GM12878 (cell line): Measurements from ENCODE around the gene GPSM3. TPM values are rescaled to one million over a fixed set of nuclear protein-coding genes. Genes with fewer than 3 reads are reported as not detected.

ENCODE experiments used
- BACH1 ChIP-seq: fragments of 450-650 bp; IDR thresholded peaks from 2 replicates; pipeline ENCODE4 v1.6.1; 2017; ENCODE audit warnings: mild to moderate bottlenecking, borderline replicate concordance
- BRCA1 ChIP-seq: IDR thresholded peaks from 2 replicates; pipeline ENCODE4 v1.6.1; 2011; ENCODE audit warnings: low read depth, low read length, improper control_type of control experiment
- CHD2 ChIP-seq: IDR thresholded peaks from 2 replicates; pipeline ENCODE4 v1.6.1; 2011; ENCODE audit warnings: low read depth, low read length, improper control_type of control experiment, borderline replicate concordance
- ETV6 ChIP-seq, 2 experiments: fragments of 450-650 bp in 1 of 2; IDR thresholded peaks in 1 of 2; conservative IDR thresholded peaks in 1 of 2; 2 replicates each; pipeline ENCODE4 v1.6.1; 2014; ENCODE audit warnings: antibody characterized with exemption in 1 of 2, borderline replicate concordance in 1 of 2, low read depth in 1 of 2, mild to moderate bottlenecking in 1 of 2, moderate library complexity in 1 of 2
- HDAC6 ChIP-seq: fragments of 200-600 bp; sonication (generic); IDR thresholded peaks from one replicate; pipeline ENCODE4 v1.8.0; 2017; ENCODE audit warnings: antibody characterized with exemption; ENCODE audit not compliant: unreplicated experiment
- JUNB ChIP-seq: IDR thresholded peaks from 2 replicates; pipeline ENCODE4 v1.6.1; 2016; ENCODE audit warnings: antibody characterized with exemption, mild to moderate bottlenecking
- KLF5 ChIP-seq: fragments of 450-650 bp; IDR thresholded peaks from 2 replicates; pipeline ENCODE4 v1.6.1; 2014; ENCODE audit warnings: mild to moderate bottlenecking; ENCODE audit not compliant: partially characterized antibody
- NBN ChIP-seq: fragments of 450-650 bp; IDR thresholded peaks from 2 replicates; pipeline ENCODE4 v1.6.1; 2016
- NFIC ChIP-seq: IDR thresholded peaks from 2 replicates; pipeline ENCODE4 v1.6.1; 2012; ENCODE audit warnings: low read depth, mild to moderate bottlenecking, inconsistent platforms, low read length, moderate library complexity
- NR2C2 ChIP-seq: IDR thresholded peaks from 2 replicates; pipeline ENCODE4 v1.6.1; 2011; ENCODE audit warnings: borderline replicate concordance, low read depth; ENCODE audit not compliant: control insufficient read depth, insufficient read length
- POLR2AphosphoS2 ChIP-seq: IDR thresholded peaks from 2 replicates; pipeline ENCODE4 v1.6.1; 2011; ENCODE audit warnings: low read depth, mild to moderate bottlenecking, low read length, improper control_type of control experiment, moderate library complexity
- RBBP5 ChIP-seq: fragments of 200-600 bp; sonication (generic); conservative IDR thresholded peaks from 2 replicates; pipeline ENCODE4 v1.6.1; 2016
- SP1 ChIP-seq: IDR thresholded peaks from one replicate; pipeline ENCODE4 v1.6.1; 2011; ENCODE audit warnings: low read depth, low read length
- STAT1 ChIP-seq: fragments of 450-650 bp; conservative IDR thresholded peaks from 2 replicates; pipeline ENCODE4 v1.6.1; 2014; ENCODE audit warnings: antibody characterized with exemption, mild to moderate bottlenecking
- ZNF24 ChIP-seq: fragments of 450-650 bp; IDR thresholded peaks from 2 replicates; pipeline ENCODE4 v1.6.1; 2017; ENCODE audit warnings: antibody characterized with exemption, mild to moderate bottlenecking
- ZNF622 ChIP-seq: fragments of 450-650 bp; IDR thresholded peaks from 2 replicates; pipeline ENCODE4 v1.6.1; 2017; ENCODE audit warnings: mild to moderate bottlenecking, inconsistent platforms
- polyA plus RNA-seq, 11 experiments: library from polyadenylated mRNA; depleted of rRNA in 4 of 11; unstranded in 6 of 11; stranded (reverse) in 5 of 11; fragments of >200 nt; fragmentation: Nextera tagmentation in 4 of 11; fragmentation: Illumina TruSeq in 1 of 11; extraction: Ambion mirVana in 4 of 11; extraction: Trizol in 1 of 11; gene quantifications; 1 replicate in 1 of 11; 2 replicates in 10 of 11; pipeline versions ENCODE4 v1.2.1 to v1.2.3, GENCODE V29; 2011 to 2016; ENCODE audit warnings: inconsistent platforms in 2 of 11, missing spikeins in 2 of 11, low read depth in 1 of 11
- total RNA-seq, 4 experiments: library from RNA; depleted of rRNA in 3 of 4; stranded (reverse); fragments of >200 nt in 3 of 4; fragmentation: Illumina TruSeq in 1 of 4; extraction: Trizol in 1 of 4; gene quantifications; 2 replicates each; pipeline versions ENCODE4 v1.2.1 to v1.2.3, GENCODE V29; 2013 to 2021
- TF ChIP-seq, protein P1 (sequence below): fragments of 450-650 bp; IDR thresholded peaks from 2 replicates; pipeline ENCODE4 v1.6.1; 2014; ENCODE audit warnings: mild to moderate bottlenecking
- TF ChIP-seq, protein P2 (sequence below): fragments of 450-650 bp; IDR thresholded peaks from 2 replicates; pipeline ENCODE4 v1.6.1; 2017; ENCODE audit warnings: low read depth, mild to moderate bottlenecking, moderate library complexity
- TF ChIP-seq, protein P3 (sequence below), 3 experiments: IDR thresholded peaks in 2 of 3; conservative IDR thresholded peaks in 1 of 3; 2 replicates each; pipeline ENCODE4 v1.5.1; 2011; ENCODE audit warnings: low read depth in 3 of 3, low read length in 3 of 3, mild to moderate bottlenecking in 3 of 3, control low read depth in 2 of 3, moderate library complexity in 2 of 3, inconsistent platforms in 1 of 3, mixed read lengths in 1 of 3; ENCODE audit not compliant: control insufficient read depth in 2 of 3, insufficient read depth in 1 of 3; ENCODE audit errors: extremely low read depth in 1 of 3
- TF ChIP-seq, protein P4 (sequence below): fragments of 450-650 bp; IDR thresholded peaks from 2 replicates; pipeline ENCODE4 v1.6.1; 2017; ENCODE audit warnings: borderline replicate concordance
- TF ChIP-seq, protein P5 (sequence below): fragments of 450-650 bp; IDR thresholded peaks from 2 replicates; pipeline ENCODE4 v1.6.1; 2018; ENCODE audit warnings: borderline replicate concordance, mild to moderate bottlenecking; ENCODE audit not compliant: partially characterized antibody

GPSM3 gene
- total and polyA plus RNA-seq, 10 of the 15 experiments (the other 5 are each of a cell fraction or from before 2014, with no cell fraction given): 22.0 to 137 (median 113) TPM

DNA sequence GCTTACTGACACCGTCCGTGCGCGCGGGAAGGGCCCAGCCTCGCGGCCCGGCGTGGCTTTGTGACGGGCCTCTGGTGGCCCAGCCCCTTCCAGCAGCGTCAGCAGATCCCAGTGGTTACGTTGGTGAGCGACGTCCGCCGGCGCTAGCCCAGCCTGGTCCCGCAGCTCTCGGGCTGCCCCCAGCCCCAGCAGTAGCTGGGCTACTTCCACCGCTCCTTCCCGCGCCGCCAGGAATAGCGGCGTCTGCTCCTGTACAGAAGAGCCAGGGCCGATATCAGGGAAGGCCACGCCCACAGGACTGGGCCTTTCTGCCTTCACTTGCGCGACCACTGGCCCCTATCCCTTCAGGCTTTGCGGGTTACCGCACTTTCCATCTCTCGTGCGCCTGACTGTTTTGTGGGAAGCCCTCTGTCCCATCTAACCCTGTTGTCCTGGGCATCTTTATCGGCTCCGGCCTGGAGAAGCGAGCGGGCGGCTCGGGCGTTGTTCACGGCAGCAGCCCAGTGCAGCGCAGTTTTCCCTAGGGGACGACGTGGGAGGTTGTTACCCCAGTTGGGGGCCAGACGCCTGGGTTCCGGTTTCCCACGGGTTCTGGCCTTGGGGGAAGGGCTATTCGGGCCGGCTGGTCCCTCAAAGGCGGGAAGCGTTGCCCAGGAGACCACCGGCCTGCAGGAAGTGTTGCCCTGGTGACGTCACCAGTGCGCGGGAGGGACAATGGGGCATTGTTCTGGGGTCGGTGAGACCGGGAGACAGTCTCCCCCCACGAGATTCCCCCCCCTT, 3.6 kb upstream of the GPSM3 start (continued):
- no peak for TF ChIP-seq HDAC6
- TF ChIP-seq BACH1: peak; percentile 40; the same call in 1 of the 2 replicates
- no peak for TF ChIP-seq ZNF24
- TF ChIP-seq ETV6 (conservative IDR thresholded peaks at IDR 0.05 in 1 of 2, IDR thresholded peaks at IDR 0.05 in 1 of 2; ENCODE audit: borderline replicate concordance in 1 of 2, low read depth in 1 of 2): peak in 1 of 2 experiments; percentile 64; a peak in 2 of 4 replicates
- TF ChIP-seq, protein P1, sequence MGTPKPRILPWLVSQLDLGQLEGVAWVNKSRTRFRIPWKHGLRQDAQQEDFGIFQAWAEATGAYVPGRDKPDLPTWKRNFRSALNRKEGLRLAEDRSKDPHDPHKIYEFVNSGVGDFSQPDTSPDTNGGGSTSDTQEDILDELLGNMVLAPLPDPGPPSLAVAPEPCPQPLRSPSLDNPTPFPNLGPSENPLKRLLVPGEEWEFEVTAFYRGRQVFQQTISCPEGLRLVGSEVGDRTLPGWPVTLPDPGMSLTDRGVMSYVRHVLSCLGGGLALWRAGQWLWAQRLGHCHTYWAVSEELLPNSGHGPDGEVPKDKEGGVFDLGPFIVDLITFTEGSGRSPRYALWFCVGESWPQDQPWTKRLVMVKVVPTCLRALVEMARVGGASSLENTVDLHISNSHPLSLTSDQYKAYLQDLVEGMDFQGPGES: peak; percentile 20; the same call in 1 of the 2 replicates
- TF ChIP-seq, protein P2, sequence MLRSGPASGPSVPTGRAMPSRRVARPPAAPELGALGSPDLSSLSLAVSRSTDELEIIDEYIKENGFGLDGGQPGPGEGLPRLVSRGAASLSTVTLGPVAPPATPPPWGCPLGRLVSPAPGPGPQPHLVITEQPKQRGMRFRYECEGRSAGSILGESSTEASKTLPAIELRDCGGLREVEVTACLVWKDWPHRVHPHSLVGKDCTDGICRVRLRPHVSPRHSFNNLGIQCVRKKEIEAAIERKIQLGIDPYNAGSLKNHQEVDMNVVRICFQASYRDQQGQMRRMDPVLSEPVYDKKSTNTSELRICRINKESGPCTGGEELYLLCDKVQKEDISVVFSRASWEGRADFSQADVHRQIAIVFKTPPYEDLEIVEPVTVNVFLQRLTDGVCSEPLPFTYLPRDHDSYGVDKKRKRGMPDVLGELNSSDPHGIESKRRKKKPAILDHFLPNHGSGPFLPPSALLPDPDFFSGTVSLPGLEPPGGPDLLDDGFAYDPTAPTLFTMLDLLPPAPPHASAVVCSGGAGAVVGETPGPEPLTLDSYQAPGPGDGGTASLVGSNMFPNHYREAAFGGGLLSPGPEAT: peak; percentile 78
- TF ChIP-seq ZNF622: no peak
- peak; percentile 49; the same call in 1 of the 2 replicates for TF ChIP-seq POLR2AphosphoS2
- no peak for TF ChIP-seq NFIC
- TF ChIP-seq, protein P3, sequence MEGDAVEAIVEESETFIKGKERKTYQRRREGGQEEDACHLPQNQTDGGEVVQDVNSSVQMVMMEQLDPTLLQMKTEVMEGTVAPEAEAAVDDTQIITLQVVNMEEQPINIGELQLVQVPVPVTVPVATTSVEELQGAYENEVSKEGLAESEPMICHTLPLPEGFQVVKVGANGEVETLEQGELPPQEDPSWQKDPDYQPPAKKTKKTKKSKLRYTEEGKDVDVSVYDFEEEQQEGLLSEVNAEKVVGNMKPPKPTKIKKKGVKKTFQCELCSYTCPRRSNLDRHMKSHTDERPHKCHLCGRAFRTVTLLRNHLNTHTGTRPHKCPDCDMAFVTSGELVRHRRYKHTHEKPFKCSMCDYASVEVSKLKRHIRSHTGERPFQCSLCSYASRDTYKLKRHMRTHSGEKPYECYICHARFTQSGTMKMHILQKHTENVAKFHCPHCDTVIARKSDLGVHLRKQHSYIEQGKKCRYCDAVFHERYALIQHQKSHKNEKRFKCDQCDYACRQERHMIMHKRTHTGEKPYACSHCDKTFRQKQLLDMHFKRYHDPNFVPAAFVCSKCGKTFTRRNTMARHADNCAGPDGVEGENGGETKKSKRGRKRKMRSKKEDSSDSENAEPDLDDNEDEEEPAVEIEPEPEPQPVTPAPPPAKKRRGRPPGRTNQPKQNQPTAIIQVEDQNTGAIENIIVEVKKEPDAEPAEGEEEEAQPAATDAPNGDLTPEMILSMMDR (IDR thresholded peaks at IDR 0.05 in 2 of 3, conservative IDR thresholded peaks at IDR 0.05 in 1 of 3; ENCODE audit: control insufficient read depth in 2 of 3, extremely low read depth in 1 of 3, insufficient read depth in 1 of 3, low read depth in 3 of 3, low read length in 3 of 3): no peak
- TF ChIP-seq SP1: peak; percentile 44
- TF ChIP-seq NBN: peak; percentile 100
- TF ChIP-seq CHD2: peak; percentile 92
- TF ChIP-seq, protein P4, sequence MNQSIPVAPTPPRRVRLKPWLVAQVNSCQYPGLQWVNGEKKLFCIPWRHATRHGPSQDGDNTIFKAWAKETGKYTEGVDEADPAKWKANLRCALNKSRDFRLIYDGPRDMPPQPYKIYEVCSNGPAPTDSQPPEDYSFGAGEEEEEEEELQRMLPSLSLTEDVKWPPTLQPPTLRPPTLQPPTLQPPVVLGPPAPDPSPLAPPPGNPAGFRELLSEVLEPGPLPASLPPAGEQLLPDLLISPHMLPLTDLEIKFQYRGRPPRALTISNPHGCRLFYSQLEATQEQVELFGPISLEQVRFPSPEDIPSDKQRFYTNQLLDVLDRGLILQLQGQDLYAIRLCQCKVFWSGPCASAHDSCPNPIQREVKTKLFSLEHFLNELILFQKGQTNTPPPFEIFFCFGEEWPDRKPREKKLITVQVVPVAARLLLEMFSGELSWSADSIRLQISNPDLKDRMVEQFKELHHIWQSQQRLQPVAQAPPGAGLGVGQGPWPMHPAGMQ: no peak
- 0 out of 2 replicates have a peak, but pooled peaks have one; percentile 46 for TF ChIP-seq BRCA1
- TF ChIP-seq STAT1: no peak
- no peak for TF ChIP-seq NR2C2
- TF ChIP-seq KLF5: peak; percentile 22
- TF ChIP-seq RBBP5: no peak
- TF ChIP-seq, protein P5, sequence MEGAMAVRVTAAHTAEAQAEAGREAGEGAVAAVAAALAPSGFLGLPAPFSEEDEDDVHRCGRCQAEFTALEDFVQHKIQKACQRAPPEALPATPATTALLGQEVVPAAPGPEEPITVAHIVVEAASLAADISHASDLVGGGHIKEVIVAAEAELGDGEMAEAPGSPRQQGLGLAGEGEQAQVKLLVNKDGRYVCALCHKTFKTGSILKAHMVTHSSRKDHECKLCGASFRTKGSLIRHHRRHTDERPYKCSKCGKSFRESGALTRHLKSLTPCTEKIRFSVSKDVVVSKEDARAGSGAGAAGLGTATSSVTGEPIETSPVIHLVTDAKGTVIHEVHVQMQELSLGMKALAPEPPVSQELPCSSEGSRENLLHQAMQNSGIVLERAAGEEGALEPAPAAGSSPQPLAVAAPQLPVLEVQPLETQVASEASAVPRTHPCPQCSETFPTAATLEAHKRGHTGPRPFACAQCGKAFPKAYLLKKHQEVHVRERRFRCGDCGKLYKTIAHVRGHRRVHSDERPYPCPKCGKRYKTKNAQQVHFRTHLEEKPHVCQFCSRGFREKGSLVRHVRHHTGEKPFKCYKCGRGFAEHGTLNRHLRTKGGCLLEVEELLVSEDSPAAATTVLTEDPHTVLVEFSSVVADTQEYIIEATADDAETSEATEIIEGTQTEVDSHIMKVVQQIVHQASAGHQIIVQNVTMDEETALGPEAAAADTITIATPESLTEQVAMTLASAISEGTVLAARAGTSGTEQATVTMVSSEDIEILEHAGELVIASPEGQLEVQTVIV: peak; percentile 19
- TF ChIP-seq JUNB: 0 out of 2 replicates have a peak, but pooled peaks have one; percentile 25
